NOMO-1 treated with DMSO at 0.1 percent for 48 hours (cell line): ENCODE measurements around the gene CMKLR1.

Experiments
- DNase-seq: peaks from one replicate; lab custom pipeline; 2025; ENCODE audit not compliant: unreplicated experiment; lab: John Stamatoyannopoulos, UW

Gene CMKLR1

DNA sequence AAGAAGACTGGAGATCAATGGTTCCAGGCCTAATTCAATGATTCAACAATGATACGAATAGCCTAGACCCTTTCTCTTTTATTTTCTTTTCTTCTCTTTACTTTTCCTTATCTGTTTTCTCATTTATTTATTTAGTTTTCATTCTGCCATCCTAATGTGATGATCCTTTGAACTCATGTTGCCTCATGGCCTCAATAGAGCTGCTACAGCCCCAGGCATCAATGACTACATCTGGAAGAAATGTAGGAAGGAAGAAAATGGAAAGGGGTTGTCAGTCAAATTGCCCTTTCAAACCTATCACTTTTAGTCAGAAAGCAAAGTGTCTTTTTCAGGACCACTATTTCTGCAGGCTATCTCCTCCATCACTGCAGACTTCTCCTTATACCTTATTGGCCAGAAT is 69.9 kb downstream of the CMKLR1 start:
- DNase-seq: no peak

DNA sequence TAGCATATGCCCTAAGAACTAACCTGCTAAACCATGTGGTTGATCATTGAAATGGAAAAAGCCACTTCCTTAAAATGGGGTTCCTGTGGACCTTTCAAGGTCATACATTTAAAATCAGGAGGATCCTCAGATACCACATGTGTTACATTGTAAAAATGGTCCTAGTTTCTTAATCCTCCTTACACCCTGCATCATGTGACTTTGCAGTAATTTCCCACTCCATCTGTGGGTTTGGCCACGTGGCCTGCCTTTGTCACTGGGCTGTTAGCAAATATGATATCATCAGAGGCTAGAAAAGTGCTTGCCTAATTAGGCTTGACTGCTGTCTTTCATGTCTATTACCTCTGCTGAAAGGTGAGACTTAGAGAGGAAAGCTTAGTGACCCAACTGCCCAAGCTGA is 70.7 kb downstream of the CMKLR1 start:
- DNase-seq: peak; percentile 14

DNA sequence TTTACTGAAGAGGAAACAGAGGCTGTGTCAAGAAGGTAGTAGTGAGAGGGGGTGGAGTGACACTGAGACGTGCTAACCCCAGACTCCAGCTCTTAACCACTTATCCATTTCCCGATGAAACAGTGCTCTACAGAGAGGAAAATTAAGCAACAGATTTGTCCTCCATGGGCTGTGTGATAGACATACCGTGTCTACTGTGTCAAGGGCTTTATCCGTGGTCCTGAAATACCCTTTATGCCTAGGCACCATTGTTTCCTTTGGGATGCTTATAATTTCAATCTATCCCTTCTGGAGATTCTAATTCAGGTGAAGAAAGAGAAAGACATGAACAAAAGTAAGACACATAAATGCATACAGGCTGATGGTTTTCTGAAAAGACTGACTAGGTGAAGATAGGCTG is 71.7 kb downstream of the CMKLR1 start:
- DNase-seq: no peak

DNA sequence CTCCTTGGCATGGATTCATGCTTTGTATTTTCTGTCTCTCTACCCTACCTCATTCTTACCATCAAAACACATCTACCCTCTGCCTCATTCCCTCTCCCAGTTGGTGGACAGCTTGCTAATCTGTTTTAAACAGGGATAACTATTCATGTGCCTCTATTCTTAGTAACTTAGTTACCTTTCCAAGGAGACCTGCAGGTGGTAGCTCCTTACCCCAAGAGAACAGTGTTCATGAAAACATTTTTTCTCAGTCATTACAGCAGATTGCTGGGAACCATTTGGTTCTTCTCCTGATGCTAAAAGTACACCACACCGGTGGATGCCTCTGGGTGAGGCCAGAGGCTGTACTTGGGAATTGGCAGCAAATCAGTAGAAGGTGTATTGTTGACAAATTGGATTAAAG is 73.0 kb downstream of the CMKLR1 start:
- DNase-seq: no peak

DNA sequence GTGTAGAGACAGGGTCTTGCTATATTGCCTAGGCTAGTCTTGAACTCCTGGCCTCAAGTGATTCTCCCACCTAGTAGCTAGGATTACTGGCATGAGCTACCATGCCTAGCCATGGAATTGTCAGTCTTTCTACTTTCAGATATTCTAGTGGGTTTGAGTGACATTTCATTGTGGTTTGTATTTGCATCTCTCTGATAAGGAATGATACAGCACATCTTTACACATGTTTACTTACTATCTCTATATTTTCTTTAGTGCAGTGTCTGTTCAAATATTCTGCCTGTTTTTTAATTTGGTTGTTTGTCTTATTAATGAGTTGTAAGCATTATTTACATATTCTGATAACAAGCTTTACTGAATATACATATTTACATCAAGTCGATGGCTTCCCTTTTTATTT is 73.6 kb downstream of the CMKLR1 start:
- DNase-seq: no peak

DNA sequence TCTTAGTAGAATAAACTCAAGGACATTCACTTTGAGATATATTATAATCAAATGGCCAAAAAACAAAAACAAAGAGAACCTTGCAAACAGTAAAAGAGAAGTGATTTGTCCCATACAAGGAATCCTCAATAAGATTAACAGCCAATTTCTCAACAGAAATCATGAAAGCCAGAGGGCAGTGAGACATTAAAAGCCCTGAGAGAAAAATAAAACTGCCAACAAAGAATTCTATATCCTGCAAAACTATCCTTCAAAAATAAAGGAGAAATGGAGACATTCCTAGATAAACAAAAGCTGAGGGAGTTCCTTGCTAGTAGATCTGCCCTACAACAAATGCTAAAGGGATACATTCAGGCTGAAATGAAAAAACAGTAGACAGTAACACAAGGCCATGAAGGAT is 78.1 kb downstream of the CMKLR1 start:
- DNase-seq: no peak

DNA sequence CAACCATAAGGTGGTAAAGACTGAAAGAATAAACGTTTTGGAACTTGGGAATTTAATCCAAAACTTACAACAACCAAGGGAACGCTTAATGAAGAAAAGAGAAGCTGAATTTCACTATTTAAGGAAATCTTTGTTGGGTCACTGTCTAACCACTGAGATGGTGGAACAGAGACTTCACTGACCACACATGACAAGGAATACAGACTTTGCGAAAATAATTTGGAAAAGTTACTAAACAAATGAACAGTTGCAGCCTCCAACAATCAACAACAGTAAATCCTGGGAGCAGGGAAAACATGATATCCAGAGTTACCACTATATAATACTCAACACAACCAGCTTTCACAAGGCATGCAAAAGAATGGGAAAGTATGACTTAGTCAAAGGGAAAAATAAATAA is 79.1 kb downstream of the CMKLR1 start:
- DNase-seq: no peak

DNA sequence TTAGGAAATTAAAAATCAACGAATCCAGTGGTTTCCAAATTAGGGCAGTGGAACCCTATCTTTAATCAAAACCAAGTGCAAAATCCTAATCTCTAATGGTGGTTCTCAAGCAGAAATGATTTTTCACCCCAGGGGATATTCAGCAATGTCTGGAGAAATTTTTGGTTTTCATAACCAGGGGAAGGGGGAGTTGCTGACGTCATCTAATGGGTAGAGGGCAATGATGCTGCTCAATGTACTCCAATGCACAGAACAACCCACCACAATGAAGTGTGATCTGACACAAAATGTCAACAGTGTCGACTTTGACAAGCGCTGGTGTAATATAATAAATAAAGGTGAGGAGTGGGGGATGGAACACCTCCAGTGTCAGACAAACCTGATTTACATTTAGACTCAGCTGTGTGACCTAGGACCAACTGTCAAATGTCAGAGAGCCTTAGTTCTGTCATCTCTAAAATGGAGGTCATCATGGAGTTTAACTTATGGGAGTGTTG is 81.5 kb downstream of the CMKLR1 start:
- no peak for DNase-seq

DNA sequence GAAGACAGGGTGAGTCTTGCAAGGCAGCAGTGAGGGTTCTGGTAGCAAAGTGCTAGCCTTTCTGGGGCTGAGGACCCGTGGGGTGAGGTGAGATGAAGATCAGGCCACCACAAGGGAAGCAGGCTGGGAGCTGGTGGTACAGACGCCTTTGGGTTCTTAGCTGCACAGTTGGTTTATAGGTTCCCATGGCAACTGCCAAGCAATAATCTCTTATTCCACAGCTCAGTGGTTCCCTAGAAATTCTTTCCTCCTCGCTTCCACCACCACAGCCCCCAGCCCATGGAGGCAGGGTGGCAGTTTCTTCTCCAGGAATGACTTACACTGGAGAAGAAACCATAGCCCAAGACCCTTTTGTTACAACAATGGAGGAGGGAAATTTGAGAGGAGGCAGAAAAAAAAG is 82.1 kb downstream of the CMKLR1 start:
- no peak for DNase-seq

DNA sequence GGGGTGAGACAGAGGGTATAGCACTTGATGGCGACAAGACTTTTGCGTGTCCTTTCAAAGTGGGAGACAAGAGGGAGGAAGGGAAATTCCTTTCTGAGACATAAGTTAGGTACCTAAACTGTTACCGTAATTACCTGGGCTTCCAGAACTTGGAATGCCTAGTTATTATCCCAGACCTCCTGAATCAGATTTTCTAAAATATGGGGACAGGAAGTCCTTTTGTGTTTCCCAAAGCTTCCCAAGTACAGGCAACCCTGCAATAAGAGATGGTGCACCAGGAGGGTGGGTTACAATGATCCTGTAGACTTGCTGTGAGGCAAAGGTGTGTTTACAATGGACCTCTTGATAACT is 83.9 kb downstream of the CMKLR1 start:
- no peak for DNase-seq

DNA sequence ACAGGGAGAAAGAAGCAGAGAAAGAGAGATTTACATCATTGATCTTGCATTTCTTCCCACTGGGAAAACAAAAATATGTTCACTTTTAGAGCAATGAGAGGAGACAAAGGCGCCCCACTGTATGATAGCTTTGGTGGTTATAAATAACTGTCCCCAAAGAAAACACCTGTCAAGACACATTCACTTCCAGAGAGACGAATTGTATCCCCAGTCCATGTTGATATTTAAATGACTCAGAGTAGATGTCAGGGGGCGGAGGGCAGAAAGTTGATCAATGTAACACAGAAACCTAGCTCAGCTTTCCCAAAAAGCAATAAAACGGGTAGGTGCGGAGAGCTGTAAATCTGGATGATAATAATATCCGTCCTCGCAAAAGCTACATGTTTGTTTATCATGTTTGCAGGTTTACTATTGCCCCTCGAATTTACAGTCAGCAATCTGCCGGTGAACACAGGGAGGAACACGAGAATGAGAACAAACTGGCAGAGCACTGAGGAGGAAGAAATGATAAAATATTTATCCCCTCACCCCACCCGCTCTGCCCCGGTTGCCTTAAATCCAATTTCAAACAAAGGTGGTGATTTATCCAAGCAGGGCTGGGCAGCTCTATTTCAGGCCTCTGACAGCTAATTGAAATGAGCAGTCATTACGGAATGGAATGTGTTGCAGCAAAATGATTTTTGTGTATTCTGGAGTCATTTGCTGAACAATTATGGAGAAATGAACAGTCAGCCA is 84.4 kb downstream of the CMKLR1 start:
- DNase-seq: no peak

DNA sequence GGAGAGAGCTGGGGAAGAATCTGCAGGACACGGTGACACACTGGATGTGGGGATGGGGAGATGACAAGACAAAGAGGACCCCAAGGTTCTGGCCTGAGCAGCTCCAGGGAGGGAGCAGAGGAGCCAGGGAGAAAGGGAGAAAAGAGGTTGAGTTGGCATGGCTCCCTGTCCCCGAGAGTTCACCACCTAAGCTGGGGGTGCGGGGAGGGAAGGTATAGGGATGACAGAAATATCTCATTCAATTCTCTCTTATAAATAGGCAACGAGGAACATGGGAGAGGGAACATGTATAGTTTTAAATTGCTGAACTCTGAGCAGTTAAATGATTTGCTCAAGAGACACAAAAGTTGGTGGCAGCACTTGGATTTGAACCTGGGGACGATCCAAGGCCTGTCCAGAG is 85.1 kb downstream of the CMKLR1 start:
- DNase-seq: no peak

DNA sequence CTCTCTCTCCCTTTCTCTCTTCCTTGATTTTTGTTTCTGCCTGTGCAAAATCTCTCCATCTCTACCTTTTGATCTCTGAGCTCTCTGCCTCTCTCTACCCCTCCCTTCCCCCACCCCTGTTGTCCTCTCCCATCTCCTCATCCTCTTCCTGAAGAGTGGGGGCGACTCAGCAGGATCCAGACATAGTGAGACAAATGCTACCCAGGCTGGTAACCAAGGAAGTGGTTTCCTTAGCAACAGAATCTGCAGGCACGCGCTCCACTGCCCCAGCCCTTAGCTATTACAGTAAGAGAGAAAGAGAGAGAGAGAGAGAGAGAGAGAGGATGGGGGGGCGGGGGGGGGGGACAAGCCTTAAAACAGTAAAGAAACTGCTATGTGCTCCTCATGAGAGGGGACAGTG is 85.6 kb downstream of the CMKLR1 start:
- DNase-seq: no peak

DNA sequence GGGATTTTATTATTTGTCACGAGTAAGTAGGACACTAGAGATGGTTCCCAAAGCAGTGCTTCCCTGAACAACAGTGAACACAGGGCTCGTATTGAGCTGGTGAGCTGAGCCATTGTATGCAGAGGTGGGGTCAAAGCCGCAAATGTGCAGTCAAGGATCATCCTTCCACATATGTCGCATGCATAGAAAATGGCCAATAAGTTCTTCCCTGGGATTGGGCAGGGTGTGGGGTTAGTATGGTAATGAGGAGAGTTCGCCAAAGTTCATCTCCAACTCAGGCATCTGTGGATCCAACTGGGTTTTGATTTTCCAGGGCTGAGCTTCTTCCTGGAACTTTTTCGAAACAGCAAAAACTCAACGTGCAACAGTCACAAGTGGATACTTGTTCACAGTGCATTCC is 86.6 kb downstream of the CMKLR1 start:
- DNase-seq: no peak

DNA sequence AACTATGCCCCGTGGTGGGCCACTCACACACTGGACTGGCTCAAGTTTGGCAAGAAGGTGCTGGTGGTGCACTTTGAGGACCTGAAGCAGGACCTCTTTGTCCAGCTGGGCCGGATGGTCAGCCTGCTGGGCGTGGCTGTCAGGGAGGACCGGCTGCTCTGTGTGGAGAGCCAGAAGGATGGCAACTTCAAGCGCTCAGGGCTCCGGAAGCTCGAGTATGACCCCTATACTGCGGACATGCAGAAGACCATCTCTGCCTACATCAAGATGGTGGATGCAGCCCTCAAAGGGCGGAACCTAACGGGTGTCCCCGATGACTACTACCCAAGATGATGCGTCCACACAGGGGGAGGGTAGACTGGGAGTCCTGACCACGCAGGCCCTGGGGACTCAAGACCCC is 91.1 kb downstream of the CMKLR1 start:
- no peak for DNase-seq

DNA sequence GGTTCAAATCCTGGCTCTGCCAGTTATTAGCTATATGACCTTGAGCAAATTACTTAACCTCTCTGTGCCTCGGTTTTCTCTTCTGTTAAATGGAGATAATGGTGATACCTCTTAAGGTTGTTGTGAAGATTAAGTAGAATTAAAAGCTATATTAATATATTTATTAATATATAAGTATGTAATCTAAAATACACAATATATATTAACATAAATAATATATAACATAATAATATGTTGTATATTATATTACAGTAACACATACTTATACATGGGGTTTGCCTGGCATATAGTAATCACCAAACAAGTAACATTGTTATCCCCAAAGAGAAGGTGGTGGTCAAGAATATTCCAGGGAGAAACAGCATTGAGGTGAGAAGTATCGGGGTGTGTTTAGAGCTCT is 92.0 kb downstream of the CMKLR1 start:
- DNase-seq: no peak

DNA sequence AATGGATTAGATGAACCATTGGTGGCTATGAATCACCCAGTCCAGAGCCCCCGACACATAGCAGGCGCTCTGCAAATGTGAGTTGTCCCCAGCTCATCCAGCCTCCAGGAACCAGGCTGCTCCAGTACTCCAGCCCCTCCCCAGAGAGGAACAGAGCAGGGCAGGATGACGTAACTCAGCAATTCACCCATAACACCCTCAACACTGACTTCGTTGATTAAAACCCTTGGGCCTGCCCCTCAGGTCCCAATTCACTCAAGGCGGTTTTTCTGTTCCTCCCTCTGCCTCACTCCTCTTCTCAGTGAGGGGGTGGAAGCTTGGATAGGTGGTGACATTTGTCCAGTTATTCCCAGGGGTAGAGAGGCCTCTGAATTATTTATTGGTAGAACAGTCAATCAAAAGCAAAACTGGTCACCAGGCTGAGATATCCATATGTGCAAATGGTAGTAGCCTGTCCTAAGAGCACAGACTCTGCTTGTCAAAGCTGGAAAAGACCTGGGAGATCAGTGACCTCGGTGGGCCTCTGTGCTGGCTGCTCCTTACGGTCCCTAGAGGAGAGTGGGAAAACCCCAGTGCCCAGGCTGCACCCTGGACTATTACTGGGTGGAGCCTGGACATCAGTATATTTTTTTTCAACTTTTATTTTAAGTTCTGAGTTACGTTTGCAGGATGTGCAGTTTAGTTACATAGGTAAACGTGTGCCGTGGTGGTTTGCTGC is 97.0 kb downstream of the CMKLR1 start:
- no peak for DNase-seq

DNA sequence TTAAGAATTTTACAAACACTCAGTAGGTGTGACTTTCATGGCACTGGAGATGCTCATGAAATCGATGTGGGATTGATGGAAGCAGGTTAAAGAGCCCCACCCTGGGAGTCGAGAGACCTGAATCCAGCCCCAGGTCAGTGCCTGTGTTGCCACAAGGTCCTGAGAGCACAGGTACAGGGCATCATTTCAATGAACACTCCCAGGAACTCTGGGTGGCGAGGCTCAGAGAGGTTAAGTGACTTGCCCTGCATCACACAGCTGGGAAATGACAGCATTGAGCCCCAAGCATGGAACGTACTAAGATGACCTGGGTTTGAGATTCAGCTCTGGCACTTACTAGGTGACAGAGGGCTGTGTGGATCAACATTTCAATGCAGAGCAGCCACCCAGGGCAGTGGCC is 98.2 kb downstream of the CMKLR1 start:
- DNase-seq: no peak

DNA sequence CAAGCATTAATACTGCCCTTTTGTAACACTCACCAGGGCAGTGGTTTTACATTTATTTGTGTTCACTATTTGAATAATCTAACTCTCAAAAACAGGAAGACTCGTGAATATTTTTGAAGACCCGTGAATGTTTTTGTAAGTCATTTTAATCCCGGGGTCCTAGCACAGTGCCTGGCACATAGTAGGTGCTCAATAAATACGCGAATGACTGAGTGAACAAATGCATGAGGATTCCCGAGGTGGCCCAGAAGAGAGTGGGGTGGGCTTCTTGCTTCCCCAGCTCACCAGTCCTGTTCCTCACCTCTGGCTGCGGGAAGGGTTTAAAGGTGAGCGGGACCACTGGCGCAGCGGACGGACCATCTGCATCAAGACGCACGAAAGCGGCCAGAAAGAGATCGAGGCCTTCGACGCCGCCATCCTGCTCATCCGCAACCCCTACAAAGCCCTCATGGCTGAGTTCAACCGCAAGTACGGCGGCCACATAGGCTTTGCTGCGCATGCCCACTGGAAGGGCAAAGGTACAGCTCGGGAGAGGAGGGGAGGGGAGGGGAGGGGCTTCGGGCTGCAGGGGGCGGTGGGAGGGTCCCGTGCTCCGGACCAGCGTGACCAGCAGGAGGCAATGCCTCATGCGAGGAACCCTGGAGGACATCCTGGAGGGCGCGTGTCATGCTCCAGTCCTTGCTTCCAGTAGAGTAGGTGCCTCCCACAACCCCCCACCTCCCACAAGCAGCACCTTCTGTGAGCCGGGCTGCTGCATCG is 98.9 kb downstream of the CMKLR1 start:
- DNase-seq: no peak

DNA sequence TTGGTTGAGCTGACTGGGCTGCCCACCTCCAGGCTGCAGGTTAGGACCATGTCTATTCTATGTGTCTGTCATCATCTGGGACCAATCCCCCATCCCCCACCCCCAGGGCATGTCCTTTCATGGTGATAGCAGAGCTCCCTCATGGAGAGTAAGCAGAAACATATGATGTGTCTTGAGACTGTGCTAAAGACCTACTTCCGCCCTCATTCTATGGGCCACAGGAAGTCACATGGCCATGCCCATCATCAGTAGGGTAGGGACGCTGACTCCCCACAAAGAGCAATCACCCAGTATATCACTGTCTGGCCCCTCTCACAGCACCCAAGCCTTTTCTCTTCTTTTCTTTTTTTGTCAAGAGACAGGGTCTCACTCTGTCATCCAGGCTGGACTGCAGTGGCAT is 99.7 kb downstream of the CMKLR1 start:
- no peak for DNase-seq

DNA sequence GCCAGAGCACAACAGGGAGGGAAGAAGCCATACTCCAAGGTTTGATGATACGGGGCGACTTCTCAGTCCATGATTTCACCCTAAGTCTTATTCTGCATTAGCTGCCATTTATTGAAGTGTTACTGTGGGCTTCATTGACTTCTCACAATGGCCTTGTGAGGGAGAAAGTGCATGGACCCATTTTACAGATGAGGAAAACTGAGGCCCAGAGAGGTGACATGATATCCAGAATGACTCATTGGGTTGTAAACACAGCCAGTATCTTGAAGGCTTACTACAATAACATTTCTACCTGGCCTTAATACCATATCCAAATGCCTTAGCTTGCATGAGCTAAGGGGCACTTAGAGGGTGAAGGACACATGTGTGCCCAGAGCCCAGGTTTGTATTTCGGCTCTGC is 100.6 kb downstream of the CMKLR1 start:
- DNase-seq: no peak
